HG03520 (cell line): ENCODE results near the gene CGNL1.

Experiments used
- ATAC-seq: cut with Tn5 transposase; IDR thresholded peaks from one replicate; pipeline ENCODE4 v1.9.1; 2021; ENCODE audit warnings: mild to moderate bottlenecking, moderate library complexity; ENCODE audit not compliant: unreplicated experiment

CGNL1 gene

GRCh38 chr15:57385923-57386390 is 9.7 kb downstream of the CGNL1 start:
- no peak for ATAC-seq

GRCh38 chr15:57386976-57387375 is 10.7 kb downstream of the CGNL1 start:
- ATAC-seq: no peak

- no peak for ATAC-seq
These were observed 11.3 kb downstream of the CGNL1 start for GRCh38 chr15:57387564-57388076.

GRCh38 chr15:57388464-57388863 is 12.2 kb downstream of the CGNL1 start:
- no peak for ATAC-seq

GRCh38 chr15:57389991-57390390 is 13.7 kb downstream of the CGNL1 start:
- ATAC-seq: no peak

GRCh38 chr15:57390583-57390982 is 14.3 kb downstream of the CGNL1 start:
- no peak for ATAC-seq

GRCh38 chr15:57391537-57391936 is 15.2 kb downstream of the CGNL1 start:
- no peak for ATAC-seq

- no peak for ATAC-seq
These were observed 16.8 kb downstream of the CGNL1 start for GRCh38 chr15:57393061-57393460.

- ATAC-seq: no peak
These were observed 19.0 kb downstream of the CGNL1 start for GRCh38 chr15:57395292-57395691.

- ATAC-seq: no peak
These were observed 22.0 kb downstream of the CGNL1 start for GRCh38 chr15:57398336-57398735.

GRCh38 chr15:57401546-57401945 is 25.2 kb downstream of the CGNL1 start:
- no peak for ATAC-seq

- no peak for ATAC-seq
These were observed 26.7 kb downstream of the CGNL1 start for GRCh38 chr15:57403017-57403416.

GRCh38 chr15:57403566-57404325 is 27.4 kb downstream of the CGNL1 start:
- no peak for ATAC-seq

GRCh38 chr15:57405133-57405532 is 28.8 kb downstream of the CGNL1 start:
- ATAC-seq: no peak

GRCh38 chr15:57406062-57406772 is 29.9 kb downstream of the CGNL1 start:
- ATAC-seq: no peak

GRCh38 chr15:57410373-57410772 is 34.1 kb downstream of the CGNL1 start:
- ATAC-seq: no peak

- no peak for ATAC-seq
These were observed 35.9 kb downstream of the CGNL1 start for GRCh38 chr15:57411945-57412768.

- ATAC-seq: no peak
These were observed 39.3 kb downstream of the CGNL1 start for GRCh38 chr15:57415602-57416001.

GRCh38 chr15:57418635-57419034 is 42.3 kb downstream of the CGNL1 start:
- ATAC-seq: no peak

GRCh38 chr15:57419335-57419734 is 43.0 kb downstream of the CGNL1 start:
- ATAC-seq: no peak

GRCh38 chr15:57421110-57421509 is 44.8 kb downstream of the CGNL1 start:
- no peak for ATAC-seq
